HEK293 (cell line): ENCODE measurements around the gene HIGD2A.
A peak's percentile ranks its signal among the peaks of the same experiment; 100 is the strongest.

Experiments used
- CTCF ChIP-seq: fragments of 450-650 bp; formaldehyde crosslinking; IDR thresholded peaks from 2 replicates; pipeline ENCODE4 v1.5.1; 2016; ENCODE audit warnings: missing biosample characterization, missing genetic modification characterization
- SP2 ChIP-seq: fragments of 450-650 bp; formaldehyde crosslinking; IDR thresholded peaks from 2 replicates; pipeline ENCODE4 v1.5.1; 2016; ENCODE audit warnings: missing biosample characterization, missing genetic modification characterization
- ZBTB44 ChIP-seq: fragments of 450-650 bp; IDR thresholded peaks from 2 replicates; pipeline ENCODE4 v1.5.1; 2018; ENCODE audit warnings: missing biosample characterization, mild to moderate bottlenecking, missing genetic modification characterization
- ZBTB49 ChIP-seq: fragments of 450-650 bp; formaldehyde crosslinking; IDR thresholded peaks from 2 replicates; pipeline ENCODE4 v1.5.1; 2016; ENCODE audit warnings: missing biosample characterization, missing genetic modification characterization, low read depth
- ZFP69B ChIP-seq: fragments of 450-650 bp; formaldehyde crosslinking; IDR thresholded peaks from 2 replicates; pipeline ENCODE4 v1.5.1; 2016; ENCODE audit warnings: missing biosample characterization, missing genetic modification characterization
- ZNF138 ChIP-seq: fragments of 450-650 bp; formaldehyde crosslinking; IDR thresholded peaks from 2 replicates; pipeline ENCODE4 v1.5.1; 2016; ENCODE audit warnings: missing biosample characterization, missing genetic modification characterization, borderline replicate concordance
- ZNF302 ChIP-seq: fragments of 450-650 bp; formaldehyde crosslinking; IDR thresholded peaks from 2 replicates; pipeline ENCODE4 v1.5.1; 2016; ENCODE audit warnings: missing biosample characterization, missing genetic modification characterization, low read depth
- ZSCAN5A ChIP-seq: fragments of 450-650 bp; formaldehyde crosslinking; IDR thresholded peaks from 2 replicates; pipeline ENCODE4 v1.5.1; 2016; ENCODE audit warnings: missing biosample characterization, missing genetic modification characterization

- no peak for TF ChIP-seq ZNF302 (tag by site-specific recombination)
- peak; percentile 77 for TF ChIP-seq CTCF (tag by site-specific recombination)
- TF ChIP-seq ZBTB49 = no peak
- TF ChIP-seq ZFP69B = peak; percentile 42; the same call in 1 of the 2 replicates
- TF ChIP-seq SP2 (tag by site-specific recombination) = peak; percentile 58; the same call in 1 of the 2 replicates
- TF ChIP-seq ZBTB44 (tag by site-specific recombination) = no peak
- TF ChIP-seq ZNF138 = no peak
- no peak for TF ChIP-seq ZSCAN5A (tag by site-specific recombination)
Observed at GRCh38 chr5:176361437-176362232, 26.9 kb upstream of the HIGD2A start, which contains the start of gene KIAA1191.
